Activated CD4-positive, alpha-beta T cell treated with anti-CD3 and anti-CD28 coated beads for 36 hours (primary cell): ENCODE data around the gene KIF26B. TPM values are rescaled to one million over a fixed set of nuclear protein-coding genes. Genes with fewer than 3 reads are reported as not detected.

Experiments
- ATAC-seq: fragments of 200-7000 bp; cut with Tn5 transposase; one replicate; pipeline ENCODE4 v1.10.0; 2021; ENCODE audit warnings: mild to moderate bottlenecking, moderate library complexity
- CTCF ChIA-PET: fragments of 350-600 bp; sonication (Branson Sonifier 250); formaldehyde crosslinking; loops from one replicate; lab custom pipeline; 2021; ENCODE audit warnings: antibody characterized with exemption; lab: Charles Lee
- POLR2A ChIA-PET: fragments of 350-600 bp; sonication (Branson Sonifier 250); formaldehyde crosslinking; loops from one replicate; lab custom pipeline; 2021; ENCODE audit warnings: antibody characterized with exemption, inconsistent platforms; lab: Charles Lee
- DNase-seq: peaks from one replicate; pipeline ENCODE4 v3.0.0-alpha.2; 2020
- H3K27ac Mint-ChIP-seq: one replicate; pipeline ENCODE4 v1.8.0; 2021; ENCODE audit warnings: mixed read lengths
- H3K27me3 Mint-ChIP-seq: one replicate; pipeline ENCODE4 v1.8.0; 2021; ENCODE audit warnings: mixed read lengths
- H3K36me3 Mint-ChIP-seq: one replicate; pipeline ENCODE4 v1.8.0; 2021; ENCODE audit warnings: low read depth, mixed read lengths
- H3K4me1 Mint-ChIP-seq: one replicate; pipeline ENCODE4 v1.8.0; 2021; ENCODE audit warnings: mixed read lengths
- H3K4me3 Mint-ChIP-seq: one replicate; pipeline ENCODE4 v1.8.0; 2021; ENCODE audit warnings: mild to moderate bottlenecking, moderate library complexity, mixed read lengths
- H3K9me3 Mint-ChIP-seq: one replicate; pipeline ENCODE4 v1.8.0; 2021; ENCODE audit warnings: low read depth, mixed read lengths
- intact Hi-C, 2 experiments: fragments of 100-400 bp; cut with DNase I in 1 of 2; cut with micrococcal nuclease in 1 of 2; formaldehyde crosslinking; loops; one replicate each; pipeline versions ENCODE4 v1.14.2 to v1.15.1; 2022 to 2024; cut with DNase I, micrococcal nuclease
- total RNA-seq, 2 experiments: library from RNA; stranded (reverse); gene quantifications; one replicate each; pipeline ENCODE4 v1.2.3, GENCODE V29; 2021

The KIF26B gene
- total RNA-seq, 2 experiments from 2014 or later, result 0.16 to 0.23 TPM

DNA sequence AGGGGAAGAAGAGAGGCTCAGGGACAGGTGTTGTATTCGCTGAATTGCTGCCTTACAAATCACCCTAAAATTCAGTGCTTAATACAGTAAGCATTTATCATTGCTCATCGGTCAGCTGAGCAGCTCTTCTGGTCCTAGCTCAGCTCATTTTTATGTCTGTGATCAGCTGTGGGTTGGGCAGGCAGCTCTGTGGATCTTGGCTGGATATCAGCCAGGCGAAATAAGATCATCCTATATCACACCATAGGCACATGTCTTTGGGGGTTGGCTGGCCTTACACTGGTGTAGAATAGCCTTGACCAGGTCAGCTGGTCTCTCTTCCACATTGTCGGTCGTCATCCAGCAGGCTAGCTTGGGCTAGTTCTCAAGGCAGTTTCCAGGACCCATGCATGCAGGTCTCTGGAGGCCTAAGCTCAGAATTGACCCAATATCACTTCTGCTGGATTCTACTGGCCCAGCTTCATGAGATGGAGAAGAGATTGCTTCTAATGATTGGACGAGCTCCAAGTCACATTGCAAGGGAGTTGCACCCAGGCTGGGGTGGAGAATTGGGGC is 448.6 kb downstream of the KIF26B start:
- no peak for DNase-seq
- CTCF ChIA-PET, result interaction anchor here (0.7 kb wide), 1 partner anchor 21 kb away, joined by 3 read pairs; no protein-coding TSS in a partner anchor
- Mint-ChIP-seq H3K4me1 (no peaks in the 10 kb centered on the region), H3K9me3 (no peaks in the 10 kb centered on the region), H3K27me3 (no peaks in the 10 kb centered on the region), H3K36me3 (no peaks in the 10 kb centered on the region), H3K4me3 (no peak overlapping the region), H3K27ac (no peak overlapping the region)
- intact Hi-C loops, result no loop called here
- POLR2A ChIA-PET, result no interaction called here
- no peak for ATAC-seq

DNA sequence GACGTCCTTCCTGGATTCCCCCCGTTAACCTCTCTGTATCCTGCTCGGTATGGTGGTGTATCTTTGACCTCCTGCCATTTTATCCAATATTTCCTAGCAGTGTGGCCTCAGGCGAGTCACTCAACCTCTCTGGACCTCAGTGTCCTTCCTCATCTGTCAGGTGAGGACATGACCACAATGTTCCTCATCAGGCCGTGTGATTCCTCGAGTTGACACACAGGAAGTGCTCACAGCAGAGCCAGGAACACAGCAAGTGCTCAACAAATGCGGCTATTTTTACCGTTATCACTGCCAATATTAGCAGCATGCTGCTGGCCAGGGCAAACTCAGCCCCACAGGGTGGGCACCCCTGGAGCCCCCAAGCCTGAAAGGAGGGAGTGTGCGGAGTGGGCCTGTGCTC is 450.2 kb downstream of the KIF26B start:
- Mint-ChIP-seq H3K36me3 (no peaks in the 10 kb centered on the region), H3K27ac (no peak overlapping the region), H3K4me3 (no peak overlapping the region), H3K4me1 (no peaks in the 10 kb centered on the region), H3K9me3 (no peaks in the 10 kb centered on the region), H3K27me3 (no peaks in the 10 kb centered on the region)
- no peak for DNase-seq
- ATAC-seq, result no peak
- ChIA-PET POLR2A (no interaction called here), CTCF (interaction anchor here (0.7 kb wide), 1 partner anchor 11 kb away, joined by 3 read pairs; no protein-coding TSS in a partner anchor)
- intact Hi-C loops, result no loop called here

DNA sequence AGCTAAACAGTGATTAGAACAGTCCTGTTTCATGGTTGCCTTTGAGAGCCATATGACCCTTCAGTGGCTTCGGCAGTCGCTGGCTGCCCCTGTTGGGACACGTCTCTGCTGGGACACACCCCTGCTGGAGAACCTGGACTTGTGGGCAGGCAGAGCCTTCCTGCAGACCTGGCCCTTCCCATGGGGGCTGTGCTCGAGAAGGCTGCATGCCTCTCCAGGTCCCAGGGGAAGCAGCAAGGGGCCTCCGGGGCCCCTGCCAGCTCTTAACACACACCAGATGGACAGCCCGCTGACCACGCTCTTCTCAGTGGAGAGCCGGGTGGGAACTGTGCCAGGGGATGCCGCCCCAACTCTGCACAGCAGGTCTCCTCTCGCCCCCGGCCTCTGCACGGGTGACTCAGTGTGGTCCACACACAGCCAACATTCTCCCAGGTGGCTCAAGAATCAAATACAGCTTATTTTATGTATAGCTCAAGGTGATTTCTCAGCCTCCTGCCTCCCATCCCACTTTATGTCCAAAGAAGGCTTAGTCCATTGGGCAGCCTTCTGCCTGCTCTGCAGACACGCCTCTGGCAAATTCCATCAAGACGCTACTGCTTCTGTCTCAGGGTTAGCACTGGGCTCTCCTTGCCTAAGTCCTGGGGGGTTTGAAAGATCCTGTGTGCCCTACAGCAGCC is 450.8 kb downstream of the KIF26B start:
- ATAC-seq, result no peak
- POLR2A ChIA-PET, result no interaction called here

DNA sequence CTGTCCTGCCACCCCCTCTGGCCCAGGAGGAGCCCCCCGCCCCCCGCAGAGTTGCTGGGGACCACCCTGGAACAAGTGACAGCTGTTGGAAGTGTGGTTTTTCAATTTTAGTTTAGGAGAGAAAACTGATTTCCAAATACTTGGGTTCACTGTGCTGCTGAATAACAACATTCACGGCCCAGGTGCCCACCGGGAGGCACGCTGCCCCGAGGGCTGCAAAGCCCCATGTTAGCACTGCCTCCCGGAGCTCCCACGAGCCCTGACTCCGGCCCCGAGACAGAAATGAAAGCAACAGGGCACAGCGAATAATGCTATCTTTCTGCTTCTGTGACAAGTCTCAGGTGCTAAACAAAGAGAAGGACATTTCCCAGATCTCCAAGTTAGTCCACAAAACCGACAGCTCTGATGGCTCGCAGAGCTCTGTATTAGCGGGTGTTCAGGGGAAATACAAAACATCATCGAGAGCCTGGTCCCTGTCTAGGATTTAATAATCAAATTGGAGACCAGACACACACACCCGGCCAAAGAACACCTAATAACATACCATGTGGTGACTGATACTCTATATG is 451.5 kb downstream of the KIF26B start:
- Mint-ChIP-seq H3K9me3 (no peaks in the 10 kb centered on the region), H3K4me3 (no peak overlapping the region), H3K27me3 (no peaks in the 10 kb centered on the region), H3K27ac (no peak overlapping the region), H3K4me1 (no peaks in the 10 kb centered on the region), H3K36me3 (no peaks in the 10 kb centered on the region)
- no peak for ATAC-seq
- CTCF ChIA-PET, result no interaction called here
- intact Hi-C loops, result no loop called here
- no peak for DNase-seq
- POLR2A ChIA-PET, result no interaction called here

More for the DNA sequence above, 450.8 kb downstream of the KIF26B start:
- CTCF ChIA-PET, result interaction anchor here (0.7 kb wide), 1 partner anchor 10 kb away, joined by 3 read pairs; no protein-coding TSS in a partner anchor
- intact Hi-C loops, result no loop called here
- no peak for DNase-seq
- Mint-ChIP-seq H3K36me3 (no peaks in the 10 kb centered on the region), H3K4me1 (no peaks in the 10 kb centered on the region), H3K27ac (no peak overlapping the region), H3K4me3 (no peak overlapping the region), H3K9me3 (no peaks in the 10 kb centered on the region), H3K27me3 (no peaks in the 10 kb centered on the region)

DNA sequence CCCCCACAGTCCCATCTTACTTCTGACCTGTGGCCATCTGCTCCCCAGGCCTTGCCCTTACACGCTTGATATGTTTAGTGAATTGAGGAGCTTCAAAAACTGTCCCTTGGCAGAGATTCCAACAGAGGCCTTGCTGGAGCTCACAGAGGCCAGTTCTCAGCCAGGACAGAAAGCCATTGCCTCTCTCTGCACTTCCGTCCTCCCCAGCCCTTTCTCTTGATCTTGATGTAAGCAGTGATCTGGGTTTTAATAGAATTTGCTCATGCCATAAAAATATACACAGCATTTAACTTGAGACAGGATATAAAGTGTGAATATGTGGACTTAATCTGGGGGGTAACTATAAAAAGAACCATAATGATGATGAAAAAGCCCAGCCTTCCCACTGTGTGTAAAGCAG is 453.5 kb downstream of the KIF26B start:
- no peak for ATAC-seq
- Mint-ChIP-seq H3K9me3 (no peaks in the 10 kb centered on the region), H3K36me3 (no peaks in the 10 kb centered on the region), H3K4me1 (no peaks in the 10 kb centered on the region), H3K27ac (no peak overlapping the region), H3K4me3 (no peak overlapping the region), H3K27me3 (no peaks in the 10 kb centered on the region)
- intact Hi-C loops, result no loop called here
- no peak for DNase-seq
- POLR2A ChIA-PET, result no interaction called here
- CTCF ChIA-PET, result no interaction called here

DNA sequence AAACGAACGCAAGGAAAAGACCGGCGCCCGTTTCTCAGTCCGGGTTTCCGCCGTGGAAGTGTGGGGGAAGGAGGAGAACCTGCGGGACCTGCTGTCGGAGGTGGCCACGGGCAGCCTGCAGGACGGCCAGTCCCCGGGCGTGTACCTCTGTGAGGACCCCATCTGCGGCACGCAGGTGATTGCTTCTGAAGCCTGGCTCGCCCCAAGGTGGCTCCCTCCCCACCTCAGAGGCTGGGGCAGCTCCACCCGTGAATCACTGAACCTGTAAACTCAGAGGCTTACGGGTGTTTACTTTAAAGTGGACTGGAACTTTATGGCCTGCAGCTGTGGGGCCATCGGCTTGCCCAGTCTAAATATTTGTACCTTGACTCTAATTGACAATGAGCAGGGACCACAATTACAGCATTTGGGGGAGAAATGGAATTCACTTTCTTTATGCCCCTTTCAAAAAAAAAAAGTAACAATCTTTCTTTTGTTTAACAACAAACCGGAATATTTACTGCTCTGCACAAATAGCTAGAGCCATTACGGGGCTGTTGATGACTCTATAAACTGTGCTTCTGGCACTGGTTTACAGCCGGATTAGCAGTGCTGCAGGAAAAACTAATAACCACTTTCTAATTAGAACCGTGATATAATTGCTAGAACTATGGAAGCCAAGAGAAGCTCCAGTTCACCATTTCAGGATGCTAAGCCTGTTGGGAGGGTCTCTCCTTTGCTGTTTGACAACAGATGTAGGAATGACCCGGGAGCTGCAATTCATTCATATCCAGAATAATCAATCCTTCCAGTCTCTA is 454.8 kb downstream of the KIF26B start:
- Mint-ChIP-seq H3K27ac (no peak overlapping the region), H3K9me3 (no peaks in the 10 kb centered on the region), H3K27me3 (no peaks in the 10 kb centered on the region), H3K4me3 (no peak overlapping the region), H3K4me1 (no peaks in the 10 kb centered on the region), H3K36me3 (no peaks in the 10 kb centered on the region)
- intact Hi-C loops, result no loop called here
- ChIA-PET CTCF (interaction anchor here (0.6 kb wide), 1 partner anchor 707 kb away, joined by 3 read pairs; no protein-coding TSS in a partner anchor), POLR2A (no interaction called here)
- ATAC-seq, result no peak
- no peak for DNase-seq

DNA sequence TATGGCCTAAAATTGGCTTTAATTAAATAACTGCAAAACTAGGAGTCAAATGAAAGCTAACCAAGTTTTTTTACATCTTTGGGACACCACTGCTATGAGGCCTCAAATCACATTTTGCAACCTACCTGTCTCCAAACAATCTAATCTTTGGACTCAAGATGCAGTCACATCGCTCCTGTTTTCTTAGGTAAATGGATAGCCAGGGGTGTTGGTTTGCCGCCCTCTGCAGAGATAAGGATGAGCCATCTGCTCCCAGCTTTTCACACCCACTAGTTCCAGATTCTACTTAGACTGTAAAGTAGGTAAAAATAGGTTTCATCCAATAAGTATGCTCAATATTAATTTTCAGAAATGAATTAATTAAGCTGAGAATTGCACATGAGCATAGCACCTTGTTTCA is 456.5 kb downstream of the KIF26B start:
- Mint-ChIP-seq H3K4me3 (no peak overlapping the region), H3K9me3 (no peaks in the 10 kb centered on the region), H3K27me3 (no peaks in the 10 kb centered on the region), H3K27ac (no peak overlapping the region), H3K36me3 (no peaks in the 10 kb centered on the region), H3K4me1 (no peaks in the 10 kb centered on the region)
- no peak for ATAC-seq
- DNase-seq, result no peak
- ChIA-PET POLR2A (no interaction called here), CTCF (no interaction called here)
- intact Hi-C loops, result no loop called here

DNA sequence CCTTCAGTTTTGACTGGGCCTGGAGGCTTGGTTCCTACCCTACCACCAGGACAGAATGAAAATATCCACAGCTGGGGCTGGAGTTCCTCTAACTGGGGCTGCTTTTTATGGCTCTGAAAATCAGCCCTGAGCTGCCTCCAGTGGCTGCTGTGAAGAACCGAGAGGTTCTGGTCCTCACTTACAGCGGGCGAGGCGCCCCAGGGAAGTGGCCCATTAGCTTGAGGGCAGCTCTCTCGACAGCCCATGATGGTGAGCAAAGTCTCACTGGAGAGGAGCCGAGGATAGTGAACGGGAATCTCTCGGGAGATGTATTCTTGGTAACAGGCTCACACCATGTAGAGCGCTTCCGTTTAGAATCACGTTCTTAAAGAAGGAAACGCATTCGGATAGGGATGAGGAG is 459.7 kb downstream of the KIF26B start:
- ATAC-seq (no peak), DNase-seq (no peak)
- Mint-ChIP-seq H3K27ac (no peak overlapping the region), H3K9me3 (no peaks in the 10 kb centered on the region), H3K27me3 (no peaks in the 10 kb centered on the region), H3K4me1 (no peaks in the 10 kb centered on the region), H3K4me3 (no peak overlapping the region), H3K36me3 (no peaks in the 10 kb centered on the region)
- ChIA-PET POLR2A (no interaction called here), CTCF (no interaction called here)
- intact Hi-C loops, result no loop called here

DNA sequence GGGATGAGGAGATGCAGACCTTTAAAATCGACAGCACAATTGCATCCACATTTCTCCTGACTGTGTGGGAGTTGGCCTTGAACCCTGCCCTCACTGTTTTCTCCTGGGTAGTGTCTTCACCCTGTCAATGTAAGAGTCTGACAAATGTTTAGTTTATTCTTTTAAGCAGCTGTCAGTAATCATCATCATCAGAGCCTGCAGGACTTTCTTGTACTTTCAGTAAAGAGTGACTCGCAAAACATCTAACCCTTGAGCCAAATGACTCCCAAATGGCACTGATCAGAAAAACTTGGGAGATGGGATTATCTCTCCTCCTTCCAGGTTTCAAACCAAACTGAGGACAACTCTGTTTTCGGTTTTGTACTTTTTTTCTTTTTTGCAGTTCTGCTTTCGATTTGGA is 460.2 kb downstream of the KIF26B start:
- Mint-ChIP-seq H3K27ac (no peak overlapping the region), H3K4me3 (no peak overlapping the region), H3K36me3 (no peaks in the 10 kb centered on the region), H3K9me3 (no peaks in the 10 kb centered on the region), H3K27me3 (no peaks in the 10 kb centered on the region), H3K4me1 (no peaks in the 10 kb centered on the region)
- POLR2A ChIA-PET, result no interaction called here
- DNase-seq (no peak), ATAC-seq (no peak)
- intact Hi-C loops, result no loop called here
- CTCF ChIA-PET, result no interaction called here

DNA sequence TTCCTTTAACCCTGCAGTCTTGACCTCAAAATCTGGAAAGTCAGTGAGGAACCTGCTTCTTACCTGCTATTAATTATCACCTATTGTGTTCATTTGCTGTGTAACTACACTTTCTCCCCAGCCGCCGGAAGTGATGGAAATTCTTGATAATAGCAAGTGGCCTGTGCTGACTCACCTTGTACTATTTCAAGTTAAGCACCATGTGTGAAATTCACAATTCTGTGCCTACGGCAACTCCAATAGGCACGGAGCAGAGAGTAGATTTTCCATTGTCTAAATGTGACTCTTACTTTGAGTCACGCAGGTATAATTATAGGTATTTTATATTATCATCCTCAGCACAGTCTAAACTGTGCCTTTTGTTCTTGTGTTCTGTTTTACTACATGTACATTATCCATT is 466.8 kb downstream of the KIF26B start:
- DNase-seq (peak; percentile 40), ATAC-seq (peak; percentile 77)
- Mint-ChIP-seq H3K9me3 (no peaks in the 10 kb centered on the region), H3K27ac (no peak overlapping the region), H3K4me1 (peaks cover 5% of the 10 kb centered on the region), H3K4me3 (no peak overlapping the region), H3K27me3 (no peaks in the 10 kb centered on the region), H3K36me3 (no peaks in the 10 kb centered on the region)
- intact Hi-C loops, result no loop called here
- CTCF ChIA-PET, result no interaction called here
- POLR2A ChIA-PET, result no interaction called here

DNA sequence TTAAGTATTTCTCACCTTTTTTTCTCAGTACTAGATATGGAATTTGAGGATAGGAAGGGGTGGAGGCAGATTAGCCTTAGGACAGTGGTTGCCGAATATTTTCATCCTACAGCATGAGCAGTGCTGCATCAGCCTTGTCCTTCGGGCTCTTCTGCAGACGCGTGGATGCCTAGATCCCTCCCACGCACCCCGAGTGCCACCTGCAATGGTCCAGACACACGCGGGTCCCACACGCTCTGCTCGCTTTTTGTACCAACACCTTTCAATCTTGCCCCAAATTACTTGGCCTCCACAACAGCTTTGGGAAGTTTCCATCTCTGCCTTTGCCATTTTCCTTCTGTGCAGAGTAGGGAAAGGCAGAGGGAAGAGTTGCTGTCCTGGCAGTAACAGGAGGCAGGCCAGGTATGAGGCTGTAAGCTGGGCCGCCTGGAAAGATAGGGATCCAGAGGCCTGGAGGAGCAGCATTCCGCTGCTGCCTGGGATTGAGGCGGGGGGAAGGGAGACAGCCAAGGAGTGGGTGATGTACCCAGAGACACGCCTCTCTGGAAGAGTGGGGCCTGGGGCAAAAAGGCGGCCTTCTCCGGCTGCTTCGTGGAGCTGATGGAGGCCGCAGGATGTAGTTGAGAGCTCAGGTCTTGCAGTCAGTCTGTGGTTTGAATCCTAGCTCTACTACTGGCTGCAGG is 467.7 kb downstream of the KIF26B start:
- intact Hi-C loops, result no loop called here
- Mint-ChIP-seq H3K4me3 (no peak overlapping the region), H3K36me3 (no peaks in the 10 kb centered on the region), H3K27ac (no peak overlapping the region), H3K27me3 (peaks cover 2% of the 10 kb centered on the region), H3K4me1 (peaks cover 5% of the 10 kb centered on the region), H3K9me3 (no peaks in the 10 kb centered on the region)
- CTCF ChIA-PET, result no interaction called here
- POLR2A ChIA-PET, result interaction anchor here (0.5 kb wide), 1 partner anchor 22 kb away, joined by 3 read pairs; no protein-coding TSS in a partner anchor
- DNase-seq (no peak), ATAC-seq (no peak)
